ENCODE measurements around the gene TNNC2.

TNNC2 gene

GRCh38 chr20:45792317-45793118 lies 34.6 kb downstream of the TNNC2 start:
- H3K4me3 ChIP-seq (replicated peaks; ENCODE audit: low read depth, low read length): peak overlapping the region; percentile 91
- no peak for DNase-seq (ENCODE audit: extremely low read depth, insufficient read length)
- no peak for TF ChIP-seq CTCF (IDR thresholded peaks at IDR 0.05; ENCODE audit: insufficient read depth, low read length, poor library complexity, severe bottlenecking)

GRCh38 chr20:45788351-45788750 lies 38.8 kb downstream of the TNNC2 start:
- no peak for DNase-seq (ENCODE audit: extremely low read depth, insufficient read length)
- Histone ChIP-seq H3K4me3 (replicated peaks; ENCODE audit: low read depth, low read length) (no peak overlapping the region), H3K27me3 (replicated peaks; ENCODE audit: control insufficient read depth, insufficient read depth, low read length) (no peaks in the 10 kb centered on the region), H3K36me3 (ENCODE audit: control insufficient read depth, insufficient read depth, low read length) (no peaks in the 10 kb centered on the region)
- no peak for TF ChIP-seq CTCF (IDR thresholded peaks at IDR 0.05; ENCODE audit: insufficient read depth, low read length, poor library complexity, severe bottlenecking)

More at GRCh38 chr20:45792317-45793118, 34.6 kb downstream of the TNNC2 start:
- Histone ChIP-seq H3K36me3 (ENCODE audit: control insufficient read depth, insufficient read depth, low read length) (peaks cover 6% of the 10 kb centered on the region), H3K27me3 (replicated peaks; ENCODE audit: control insufficient read depth, insufficient read depth, low read length) (no peaks in the 10 kb centered on the region)

- DNase-seq (ENCODE audit: extremely low read depth, insufficient read length): no peak
- Histone ChIP-seq H3K36me3 (ENCODE audit: control insufficient read depth, insufficient read depth, low read length) (no peaks in the 10 kb centered on the region), H3K4me3 (replicated peaks; ENCODE audit: low read depth, low read length) (no peak overlapping the region), H3K27me3 (replicated peaks; ENCODE audit: control insufficient read depth, insufficient read depth, low read length) (no peaks in the 10 kb centered on the region)
- TF ChIP-seq CTCF (IDR thresholded peaks at IDR 0.05; ENCODE audit: insufficient read depth, low read length, poor library complexity, severe bottlenecking): no peak
Observed at GRCh38 chr20:45783656-45784294, 43.3 kb downstream of the TNNC2 start.

DNA sequence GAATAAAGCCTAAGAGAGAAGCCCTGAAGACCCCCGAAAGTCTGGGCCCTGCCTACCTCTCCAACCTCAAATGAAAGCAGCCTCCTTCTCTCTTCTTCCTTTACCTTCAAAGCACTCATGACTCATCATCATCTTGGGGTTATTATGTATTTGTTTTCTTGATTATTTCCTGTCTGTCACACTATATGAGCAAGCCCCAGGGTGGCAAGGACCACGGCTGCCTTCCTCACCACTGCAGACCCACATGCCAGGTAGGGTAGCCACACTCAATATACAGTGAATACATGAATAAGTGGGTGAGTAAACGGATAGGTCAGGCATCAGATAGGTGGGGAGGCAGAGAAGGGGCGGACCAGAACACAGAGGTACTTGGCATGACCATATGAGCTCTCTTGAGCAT lies 44.2 kb downstream of the TNNC2 start:
- Histone ChIP-seq H3K36me3 (ENCODE audit: control insufficient read depth, insufficient read depth, low read length) (no peaks in the 10 kb centered on the region), H3K27me3 (replicated peaks; ENCODE audit: control insufficient read depth, insufficient read depth, low read length) (no peaks in the 10 kb centered on the region), H3K4me3 (replicated peaks; ENCODE audit: low read depth, low read length) (no peak overlapping the region)
- no peak for TF ChIP-seq CTCF (IDR thresholded peaks at IDR 0.05; ENCODE audit: insufficient read depth, low read length, poor library complexity, severe bottlenecking)
- no peak for DNase-seq (ENCODE audit: extremely low read depth, insufficient read length)

DNA sequence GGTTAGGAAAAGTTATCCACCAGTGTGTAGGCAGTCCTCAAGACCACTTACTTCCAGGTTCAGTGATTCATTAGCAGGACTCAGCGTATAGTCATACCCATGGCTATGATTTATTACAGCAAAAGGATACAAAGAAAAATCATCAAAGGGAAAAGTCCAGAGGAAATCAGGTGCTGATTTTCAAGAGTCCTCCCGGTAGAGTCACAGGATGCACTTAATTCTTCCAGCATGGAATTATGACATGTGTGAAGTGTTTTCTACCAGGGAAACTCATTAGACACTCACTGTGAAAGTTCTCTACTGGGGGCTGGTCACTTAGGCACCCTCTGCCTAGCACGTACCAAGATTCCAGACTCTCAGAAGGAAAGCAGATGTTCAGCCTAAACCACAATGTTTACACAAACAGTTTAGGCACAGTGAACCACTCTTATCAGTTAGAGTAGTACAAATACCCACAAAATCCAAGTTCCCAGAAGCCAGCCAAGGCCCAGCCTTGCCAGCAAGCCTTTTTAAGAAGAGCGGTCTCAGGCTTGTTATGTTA lies 45.7 kb downstream of the TNNC2 start:
- no peak for DNase-seq (ENCODE audit: extremely low read depth, insufficient read length)
- TF ChIP-seq CTCF (IDR thresholded peaks at IDR 0.05; ENCODE audit: insufficient read depth, low read length, poor library complexity, severe bottlenecking): no peak
- no peaks in the 10 kb centered on the region for H3K27me3 ChIP-seq (replicated peaks; ENCODE audit: control insufficient read depth, insufficient read depth, low read length)
- H3K4me3 ChIP-seq (replicated peaks; ENCODE audit: low read depth, low read length): no peak overlapping the region
- H3K36me3 ChIP-seq (ENCODE audit: control insufficient read depth, insufficient read depth, low read length): no peaks in the 10 kb centered on the region
